Adrenal gland (tissue), 5 donors: Measurements from ENCODE around the gene ADAMTS16.

ENCODE experiments used
- CTCF ChIP-seq, 6 experiments: fragments of 450-650 bp in 4 of 6; fragments of 200-600 bp in 2 of 6; sonication (generic) in 1 of 6; IDR thresholded peaks; 1 replicate in 5 of 6; 2 replicates in 1 of 6; pipeline versions ENCODE4 v1.5.1 to v1.8.0; 2016 to 2021; ENCODE audit warnings: antibody characterized with exemption in 6 of 6, mild to moderate bottlenecking in 2 of 6, moderate library complexity in 1 of 6
- POLR2A ChIP-seq, 2 donors: fragments of 450-650 bp; IDR thresholded peaks; one replicate each; pipeline ENCODE4 v1.6.1; 2017; ENCODE audit warnings: antibody characterized with exemption in 2 of 2, mild to moderate bottlenecking in 2 of 2, moderate library complexity in 1 of 2
- donor health status: DM: no; HTN: no; CAD: no.

- TF ChIP-seq CTCF (IDR thresholded peaks at IDR 0.05) (no peak), POLR2A (IDR thresholded peaks at IDR 0.05) (no peak)
Observed at GRCh38 chr5:5158472-5158895, 18.4 kb downstream of the ADAMTS16 start.
